ENCODE results near the gene MIA.
"Not testable (repeated sequence)": the region's sequence is repeated elsewhere in the genome, so short reads cannot be mapped to it uniquely, and the experiment has no call there.

The MIA gene

DNA sequence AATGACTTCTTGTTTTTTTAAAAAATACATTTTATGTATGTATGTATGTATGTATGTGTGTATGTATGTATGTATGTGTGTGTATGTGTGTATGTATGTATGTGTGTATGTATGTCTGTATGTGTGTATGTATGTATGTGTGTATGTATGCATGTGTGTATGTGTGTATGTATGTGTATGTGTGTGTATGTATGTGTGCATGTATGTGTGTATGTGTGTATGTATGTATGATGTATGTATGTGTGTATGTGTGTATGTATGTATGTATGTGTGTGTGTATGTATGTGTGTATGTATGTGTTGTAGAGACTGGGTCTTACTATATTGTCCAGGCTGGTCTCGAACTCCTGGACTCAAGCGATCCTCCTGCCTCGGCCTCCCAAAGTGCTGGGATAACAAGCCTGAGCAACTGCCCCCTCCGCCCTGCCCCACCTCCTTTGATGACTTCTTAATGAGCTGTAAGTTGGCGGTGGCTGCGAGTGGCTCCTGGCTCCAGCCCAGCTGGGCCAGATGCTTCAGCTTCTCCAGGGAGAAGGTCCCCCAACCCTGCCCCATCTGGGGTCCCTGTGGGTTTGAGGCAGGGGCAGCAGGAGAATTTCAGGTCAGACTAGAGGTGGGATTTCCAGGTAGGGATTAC lies 50.3 kb downstream of the MIA start:
- DNase-seq = not testable (repeated sequence)

DNA sequence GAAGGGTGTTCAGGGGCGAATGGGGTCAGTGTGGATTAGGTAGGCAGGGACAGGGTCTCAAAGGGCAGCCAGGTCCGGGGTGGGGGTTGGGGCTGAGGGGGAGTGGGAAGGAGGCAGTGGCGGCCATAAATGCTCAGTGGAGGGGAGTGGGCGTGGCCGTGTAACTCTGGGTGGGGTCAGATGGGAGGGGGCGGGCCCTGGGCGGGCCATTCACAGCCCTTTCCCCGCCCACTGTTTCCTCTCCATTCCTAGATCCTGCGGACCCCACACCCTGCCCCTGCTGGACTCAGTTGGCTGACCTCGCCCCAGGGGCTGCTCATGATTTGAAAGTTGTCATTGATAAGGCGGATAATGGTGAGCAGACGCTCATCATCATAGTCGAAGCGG lies 51.0 kb downstream of the MIA start:
- not testable (repeated sequence) for DNase-seq

DNA sequence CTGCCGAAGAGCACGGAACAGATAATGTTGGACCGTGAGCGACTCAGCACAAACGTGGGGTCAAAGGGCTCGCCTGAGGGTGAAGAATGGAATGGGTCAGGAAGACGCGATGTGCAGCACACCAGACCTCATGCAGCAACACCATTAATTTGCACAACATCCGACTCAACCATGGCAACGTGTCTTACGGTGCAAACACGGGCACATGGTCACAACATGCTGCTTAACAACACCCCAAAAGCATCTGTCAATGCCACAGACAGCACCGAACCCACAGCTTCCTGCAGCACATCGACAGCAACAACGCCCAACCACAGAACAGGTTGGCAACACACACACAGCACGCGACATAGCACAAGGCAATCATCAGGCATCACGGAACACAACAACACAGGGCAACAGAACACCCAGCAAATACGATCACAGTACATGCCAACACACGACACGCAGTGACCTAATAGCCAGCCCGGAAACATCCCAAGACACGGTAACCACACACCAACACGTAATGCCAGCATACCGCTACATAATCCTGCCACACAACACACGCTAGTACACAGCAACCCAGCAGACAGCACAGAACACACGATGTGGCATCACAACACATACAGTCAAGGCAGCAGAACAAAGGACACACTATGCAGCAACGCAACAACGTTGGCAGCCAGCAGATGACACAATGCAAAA lies 51.5 kb downstream of the MIA start:
- peak in 4 of 5 donors; percentile 51 to 76 (median 64) for DNase-seq

Data from T-helper 1 cell (primary cell).